ENCODE measurements around the gene CASTOR1.
A peak's percentile ranks its signal among the peaks of the same experiment; 100 is the strongest.

Gene CASTOR1

DNA sequence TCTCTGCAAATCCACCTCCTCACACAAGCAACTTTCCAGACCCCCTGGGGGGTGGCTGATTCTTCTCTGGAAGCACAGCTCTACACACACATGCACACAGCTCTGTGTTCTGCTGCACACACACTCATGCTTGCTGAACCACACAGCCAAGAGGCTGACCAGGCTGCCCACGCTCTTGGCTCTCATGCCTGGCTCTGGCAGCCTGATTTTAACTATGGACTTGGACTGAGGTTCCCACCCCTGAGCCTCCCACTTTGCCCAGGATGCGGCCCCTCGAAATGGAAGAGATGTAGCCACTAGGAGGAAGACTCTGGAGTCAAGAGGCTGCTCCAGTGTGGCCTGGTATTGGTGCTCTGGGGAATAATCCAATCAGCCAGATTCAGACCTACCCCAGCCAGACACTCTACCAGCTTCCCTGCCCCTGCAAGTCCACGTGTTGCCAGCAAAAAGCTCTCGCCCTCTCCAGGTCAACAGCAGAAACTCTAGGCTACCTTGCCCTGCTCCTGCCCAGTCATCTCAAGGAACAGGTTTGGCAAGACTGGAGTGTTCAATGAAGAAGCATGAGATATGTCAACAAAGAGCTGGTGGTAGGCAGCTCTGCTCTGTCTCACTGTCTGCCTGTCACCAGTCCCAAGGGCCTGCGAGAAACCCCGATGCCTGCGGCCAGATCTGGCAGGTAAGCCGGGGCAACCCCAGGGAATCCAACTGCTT, 8.8 kb upstream of the CASTOR1 start:
- DNase-seq = no peak

DNA sequence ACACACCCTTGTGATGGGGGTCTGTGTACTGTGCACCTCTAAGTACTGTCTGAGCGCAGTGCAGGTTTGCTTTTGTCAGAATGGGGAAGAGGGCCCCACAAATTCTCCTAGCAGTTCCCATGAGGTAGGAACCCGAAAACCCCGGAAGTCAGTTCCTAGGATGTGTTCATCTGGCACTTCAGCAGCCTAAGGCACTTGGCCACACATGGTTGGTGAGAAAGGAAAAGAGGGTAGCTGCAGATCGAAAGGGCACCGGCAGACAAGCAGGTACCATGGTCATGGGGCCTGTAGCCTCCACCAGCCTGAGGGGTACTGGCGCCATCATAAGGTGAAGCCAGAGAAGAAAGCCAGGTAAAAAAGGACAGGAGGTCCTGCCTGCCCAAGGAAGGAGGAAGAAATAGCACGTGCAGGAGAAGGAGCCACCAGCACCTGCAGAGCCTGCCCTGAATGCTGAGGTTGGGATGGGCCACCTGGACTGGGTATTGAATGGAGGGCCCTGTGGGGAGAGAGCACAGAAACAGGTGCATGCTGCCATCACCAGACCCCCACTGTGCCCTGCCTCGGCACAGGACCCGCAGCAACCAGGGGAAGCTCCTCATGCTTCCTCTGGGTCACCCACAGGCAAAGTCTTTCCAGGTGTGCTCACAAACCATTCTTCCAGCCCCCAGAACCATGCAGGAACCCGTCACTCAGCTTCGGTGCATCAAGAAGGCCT, 8.1 kb upstream of the CASTOR1 start:
- DNase-seq = no peak

DNA sequence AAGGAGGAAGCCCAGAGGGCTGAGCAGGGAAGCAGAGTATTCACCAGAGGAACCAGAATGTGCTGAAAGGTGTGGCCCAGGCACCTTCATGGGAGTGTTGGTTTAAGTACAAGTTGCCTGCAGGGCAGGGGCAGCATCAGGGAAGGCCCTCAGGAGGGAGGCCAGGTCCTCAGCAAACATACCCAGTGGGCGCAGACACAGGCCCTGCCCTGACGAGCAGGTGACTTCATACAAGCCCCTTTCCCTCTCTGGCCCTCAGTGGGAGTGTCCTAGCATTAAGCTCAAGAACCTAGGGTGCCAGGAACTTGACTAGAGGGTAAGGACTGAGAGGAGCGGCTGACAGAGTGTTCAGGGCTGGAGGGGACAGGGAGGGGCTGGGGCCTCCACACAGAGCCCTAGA, 7.5 kb upstream of the CASTOR1 start:
- no peak for DNase-seq

DNA sequence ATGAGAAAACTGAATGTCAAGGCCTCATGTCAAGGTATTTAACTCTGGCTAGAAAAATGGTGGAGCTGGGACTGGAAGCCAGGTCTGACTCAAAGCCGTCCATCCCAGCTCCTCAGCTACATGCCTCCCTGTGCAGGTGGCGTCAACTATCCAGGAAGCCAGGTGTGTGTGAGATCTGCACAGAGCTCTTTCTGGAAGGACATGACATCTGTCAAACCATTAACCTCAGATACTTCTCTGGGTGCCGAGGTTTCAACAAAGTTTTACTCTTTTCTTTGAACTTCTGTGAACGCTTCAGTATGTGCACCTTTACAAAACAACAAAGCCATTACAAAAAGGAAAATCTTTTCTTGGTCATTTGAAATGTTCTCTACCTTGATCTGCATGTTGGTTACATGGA, 7.0 kb upstream of the CASTOR1 start:
- DNase-seq = no peak

DNA sequence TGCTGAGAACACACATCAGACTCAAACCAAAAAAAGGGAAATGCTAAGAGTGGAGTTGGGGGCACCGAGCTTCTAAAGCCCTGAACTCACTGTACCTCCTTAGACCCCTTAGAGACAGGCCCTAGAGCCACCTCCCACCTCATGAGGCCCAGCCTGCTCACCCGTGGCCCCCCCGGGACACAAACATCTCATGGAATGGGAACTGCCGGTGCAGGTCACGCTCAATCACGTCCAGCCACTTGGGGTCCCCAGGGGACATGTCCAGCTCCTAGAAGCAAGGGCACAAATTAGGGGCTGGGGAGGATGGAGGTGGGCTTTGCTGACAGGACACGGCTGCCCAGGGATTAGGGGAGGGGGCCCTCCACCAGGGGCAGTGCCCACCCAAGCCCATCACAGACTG, 6.3 kb upstream of the CASTOR1 start:
- no peak for DNase-seq

DNA sequence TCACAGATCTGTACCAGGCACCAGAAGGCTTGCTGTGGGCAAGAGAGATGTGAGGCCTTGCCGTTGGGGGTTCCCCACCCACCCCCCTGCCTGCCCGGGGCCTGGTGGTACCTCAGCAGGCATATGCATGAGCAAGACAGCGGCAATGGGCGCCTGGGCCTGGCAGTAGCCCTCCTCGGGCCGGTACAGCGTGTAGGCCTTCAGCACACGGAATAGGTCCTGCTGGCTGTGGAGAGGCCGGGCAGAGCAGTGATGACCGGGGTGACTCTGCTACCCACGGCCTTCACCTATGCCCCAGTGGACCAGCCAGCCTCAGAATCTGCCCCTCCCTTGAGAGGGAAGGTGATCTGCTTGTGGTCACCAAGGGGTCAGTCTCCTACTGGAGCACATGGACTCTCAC, 5.5 kb upstream of the CASTOR1 start:
- no peak for DNase-seq

DNA sequence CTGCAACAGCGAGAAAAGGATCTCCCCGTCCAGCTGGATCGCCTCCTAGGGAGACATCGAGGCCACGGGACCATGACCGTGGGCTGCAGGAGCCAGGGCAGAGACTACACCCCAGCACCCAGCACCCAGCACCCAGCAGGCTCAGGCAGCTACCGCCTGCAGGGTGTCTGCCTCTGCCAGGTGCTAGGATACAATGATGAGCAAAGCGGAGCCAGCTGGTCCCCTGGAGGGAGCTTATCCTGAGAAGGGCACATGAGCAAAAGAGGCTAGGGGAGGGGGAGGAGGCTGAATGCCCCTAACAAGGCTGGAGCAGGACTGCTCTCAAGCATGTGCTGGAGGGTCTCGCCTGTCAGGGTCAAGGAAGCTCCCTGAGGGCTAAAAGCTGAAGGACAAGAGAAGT, 4.8 kb upstream of the CASTOR1 start:
- DNase-seq = peak; percentile 80 to 84

DNA sequence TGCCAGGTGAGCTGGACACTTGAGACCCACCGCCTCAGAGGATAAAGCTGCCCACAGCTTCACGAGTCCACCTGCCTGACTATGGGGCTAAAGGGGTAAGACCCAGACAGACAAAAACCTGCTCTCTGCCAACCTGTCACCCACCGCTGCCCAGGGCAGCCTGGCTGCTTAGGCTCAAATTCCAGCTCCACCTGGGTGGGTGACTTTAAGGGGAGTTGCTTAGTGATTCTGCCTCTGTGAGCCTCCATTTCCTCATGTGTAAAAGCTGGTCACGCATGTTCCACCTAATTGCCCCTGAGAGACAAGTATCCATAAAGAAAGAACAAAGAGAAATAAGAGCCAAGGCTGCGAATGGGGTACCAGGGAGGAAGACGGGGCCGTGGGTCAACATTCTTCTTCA, 3.7 kb upstream of the CASTOR1 start:
- no peak for DNase-seq

DNA sequence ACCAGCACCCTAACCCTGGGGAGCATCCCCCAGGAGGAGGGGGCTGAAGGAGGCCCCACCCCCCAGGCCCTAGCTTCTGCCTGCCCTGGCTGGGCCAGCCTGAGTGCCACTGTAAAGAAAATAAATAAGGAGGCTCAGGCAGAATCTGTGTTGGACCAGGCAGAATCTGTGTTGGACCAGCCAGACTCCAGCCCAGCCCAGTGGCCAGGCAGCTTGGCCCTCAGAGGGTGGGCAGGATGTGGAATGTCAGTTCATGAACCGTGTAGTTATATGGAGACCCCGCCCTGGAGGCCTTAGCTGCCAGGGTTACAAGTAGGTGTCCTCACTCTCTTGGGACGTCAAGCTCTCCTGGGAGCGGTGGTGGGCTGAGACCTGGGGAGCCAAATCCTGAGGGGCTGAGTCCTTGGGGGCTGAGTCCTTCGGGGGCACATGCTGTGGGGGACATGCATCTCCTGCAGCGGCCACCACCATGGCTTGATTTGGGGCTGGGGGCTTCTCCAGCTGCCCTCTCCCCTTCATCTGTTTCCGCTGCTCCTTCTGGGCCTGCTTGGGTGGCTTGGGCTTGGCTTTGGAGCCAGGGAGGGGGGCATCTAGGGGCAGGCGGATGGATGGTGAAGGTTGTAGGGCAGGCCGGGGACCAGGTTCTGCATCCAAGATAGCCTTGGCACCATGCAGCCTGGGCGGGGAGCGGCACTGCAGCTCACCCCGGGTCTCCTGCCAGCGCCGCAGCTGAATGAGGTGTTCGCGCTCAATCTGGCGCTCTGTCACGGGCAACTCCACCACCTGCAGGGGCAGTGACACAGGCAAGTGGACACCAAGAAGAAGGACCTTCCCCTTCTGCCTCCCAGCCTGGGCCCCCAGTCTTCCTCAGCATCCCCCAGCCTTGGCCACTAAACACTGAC, 3.0 kb upstream of the CASTOR1 start:
- DNase-seq = no peak

DNA sequence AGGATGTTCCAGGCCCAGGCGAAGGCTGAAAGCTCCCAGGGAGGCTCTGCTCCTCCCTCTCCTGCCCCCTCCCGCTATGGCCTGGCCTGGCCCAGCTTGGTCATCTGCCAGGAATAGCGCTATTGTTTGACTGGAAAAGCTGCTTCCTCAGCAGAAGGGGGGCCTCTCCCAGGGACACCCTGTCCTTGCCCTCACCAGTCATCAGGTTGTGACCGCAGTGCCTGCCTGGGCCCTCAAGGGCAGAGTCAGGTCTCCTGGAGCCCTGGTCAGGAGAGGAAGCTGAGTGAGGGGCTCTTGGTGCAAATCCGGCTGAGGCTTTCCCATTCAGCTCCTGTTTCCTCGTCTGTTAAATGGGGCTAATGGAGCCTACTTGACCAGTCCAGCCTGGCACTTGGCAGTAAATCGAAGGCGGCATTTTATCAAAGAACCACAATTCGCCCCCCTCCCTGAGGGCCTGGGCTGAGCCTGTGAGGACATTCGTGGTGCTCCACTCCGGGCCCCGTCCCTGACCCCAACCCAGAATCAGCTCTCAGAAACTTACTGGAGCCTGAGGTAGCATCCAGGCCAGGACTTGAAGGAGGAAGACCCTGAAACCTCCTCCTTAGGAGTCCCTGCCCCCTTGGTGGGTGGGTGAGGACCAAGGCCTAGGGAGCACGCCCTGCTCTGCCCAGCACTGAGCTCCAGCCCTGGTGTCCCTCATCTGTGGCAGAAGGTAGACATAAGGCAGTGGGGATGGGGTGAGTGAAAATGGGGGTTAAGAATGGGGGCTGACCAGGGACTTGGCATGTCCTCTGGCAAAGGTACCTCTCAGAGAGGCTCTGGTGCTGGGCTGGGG, 2.0 kb upstream of the CASTOR1 start:
- peak; percentile 81 to 91 for DNase-seq

DNA sequence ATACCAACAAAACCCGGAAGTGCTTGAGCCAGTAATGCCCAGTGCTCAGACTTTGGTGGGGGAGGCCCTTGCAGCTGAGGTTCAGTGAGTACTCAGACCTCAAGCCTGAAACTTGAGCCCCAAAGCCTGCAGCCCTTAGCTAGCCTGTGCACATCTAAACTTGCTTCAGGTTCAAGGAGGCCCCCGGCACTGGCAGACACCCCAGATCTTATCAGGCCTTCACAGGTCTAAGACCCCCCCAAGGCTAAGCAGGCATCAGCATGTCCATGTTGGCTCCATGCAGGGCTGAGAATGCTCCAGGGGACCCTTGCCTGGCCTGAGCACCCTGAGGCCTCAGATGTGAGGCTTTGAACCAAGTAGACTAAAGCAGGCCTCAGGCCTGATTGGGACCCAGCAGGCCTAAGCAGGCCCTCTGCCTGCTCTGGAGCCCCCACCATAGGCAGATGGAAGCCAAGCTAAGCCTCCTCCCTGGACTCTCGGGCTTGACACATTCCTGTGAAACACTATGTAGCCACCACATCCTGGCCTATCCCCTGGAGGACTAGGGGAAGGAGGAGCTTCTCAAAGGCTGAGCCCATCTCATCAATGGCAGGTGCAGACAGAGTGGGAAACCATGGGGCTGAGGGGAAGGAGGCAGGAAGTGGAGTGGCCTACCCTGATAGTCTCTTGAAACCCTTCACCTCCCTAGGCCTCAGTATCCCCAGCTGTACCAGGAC, 1.2 kb upstream of the CASTOR1 start:
- peak; percentile 81 to 91 for DNase-seq

DNA sequence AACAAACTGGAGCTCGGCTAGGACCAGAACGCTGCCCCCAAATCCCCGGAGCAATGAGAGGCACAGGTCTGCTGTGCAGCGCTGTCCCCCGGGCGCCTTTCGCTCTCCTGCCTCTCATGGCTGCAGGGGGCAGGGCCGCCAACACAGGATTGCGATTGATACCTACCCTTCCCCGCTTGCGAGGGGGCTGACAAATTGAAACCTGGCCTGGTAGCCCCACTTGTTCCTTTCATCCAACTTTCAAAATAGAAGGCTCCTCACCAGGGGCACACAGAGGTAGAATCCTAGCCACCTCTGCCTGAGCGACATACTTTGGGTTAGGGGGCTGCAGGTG, 642 bp upstream of the CASTOR1 start:
- DNase-seq = peak in 1 of 2 experiments; percentile 83

DNA sequence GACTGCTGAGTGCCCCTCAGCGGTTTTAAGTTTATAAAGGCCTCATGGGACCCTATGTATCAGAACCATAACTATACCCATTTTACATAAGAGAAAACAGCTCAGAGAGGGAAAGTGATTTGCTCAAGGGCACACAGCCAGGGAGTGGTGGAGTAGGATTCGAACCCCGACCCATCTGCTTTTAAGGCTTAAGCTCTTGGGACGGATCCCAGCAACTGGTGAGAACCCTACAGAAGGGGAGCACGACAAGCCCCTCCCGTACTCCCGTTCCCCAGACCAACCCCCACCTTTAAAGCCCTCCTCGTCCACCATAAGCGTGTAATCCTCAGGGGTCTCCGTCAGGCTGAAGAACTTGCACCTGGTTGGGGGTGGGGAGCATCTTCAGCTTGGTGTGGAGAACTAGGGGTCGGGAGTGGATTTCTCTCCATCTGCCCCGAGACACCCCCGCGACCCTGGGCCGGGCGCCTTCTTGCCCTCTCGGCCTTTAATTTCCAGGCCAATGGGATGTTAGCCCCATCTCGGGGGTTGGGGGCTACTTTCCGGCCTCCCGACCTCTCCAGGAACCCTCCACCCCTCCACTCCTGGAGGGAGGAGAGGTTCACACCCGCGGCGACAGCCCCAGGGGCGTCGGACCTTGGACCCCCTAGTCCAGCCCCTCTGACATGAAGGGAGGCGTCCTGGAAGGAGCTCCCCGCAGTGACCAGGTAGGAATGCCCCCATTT, 725 bp downstream of the CASTOR1 start:
- no peak for DNase-seq

DNA sequence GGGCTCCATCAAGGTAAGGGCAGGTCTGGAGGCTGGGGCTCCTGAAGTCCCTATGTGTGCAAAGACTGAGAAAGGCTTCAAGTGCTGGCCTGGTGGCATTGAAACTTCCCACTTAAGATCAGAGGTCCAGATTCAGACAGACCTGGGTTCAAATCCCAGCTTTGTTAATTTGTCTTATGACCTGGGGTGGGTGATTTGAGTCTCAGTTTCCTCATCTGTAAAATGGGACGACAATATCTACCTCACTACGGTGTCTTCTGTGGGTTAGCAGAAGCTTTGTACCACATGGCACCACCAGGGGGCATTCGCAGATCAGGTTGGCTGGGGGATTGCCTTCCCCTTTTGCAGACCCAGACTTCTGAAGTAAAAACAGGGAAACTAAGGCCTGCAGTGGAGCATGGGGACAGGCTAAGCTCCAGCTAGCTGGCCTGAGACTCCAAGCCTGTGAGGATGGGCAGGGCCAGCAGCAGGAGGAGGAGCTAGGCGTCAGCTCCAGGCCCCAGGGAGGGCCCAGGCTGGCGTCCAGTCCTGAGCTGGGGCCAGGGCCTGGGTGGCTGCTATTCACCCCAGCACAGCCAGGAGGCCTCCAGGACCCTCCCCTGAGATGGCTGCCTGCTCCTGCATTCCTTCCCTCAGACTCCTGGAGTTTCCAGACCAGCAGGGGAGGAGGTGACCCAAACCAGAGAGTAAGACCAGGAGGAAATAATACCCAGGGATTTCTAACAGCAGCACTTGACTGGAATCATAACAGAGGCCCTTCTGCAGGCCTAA, 1.5 kb downstream of the CASTOR1 start:
- DNase-seq = peak; percentile 89 to 97

DNA sequence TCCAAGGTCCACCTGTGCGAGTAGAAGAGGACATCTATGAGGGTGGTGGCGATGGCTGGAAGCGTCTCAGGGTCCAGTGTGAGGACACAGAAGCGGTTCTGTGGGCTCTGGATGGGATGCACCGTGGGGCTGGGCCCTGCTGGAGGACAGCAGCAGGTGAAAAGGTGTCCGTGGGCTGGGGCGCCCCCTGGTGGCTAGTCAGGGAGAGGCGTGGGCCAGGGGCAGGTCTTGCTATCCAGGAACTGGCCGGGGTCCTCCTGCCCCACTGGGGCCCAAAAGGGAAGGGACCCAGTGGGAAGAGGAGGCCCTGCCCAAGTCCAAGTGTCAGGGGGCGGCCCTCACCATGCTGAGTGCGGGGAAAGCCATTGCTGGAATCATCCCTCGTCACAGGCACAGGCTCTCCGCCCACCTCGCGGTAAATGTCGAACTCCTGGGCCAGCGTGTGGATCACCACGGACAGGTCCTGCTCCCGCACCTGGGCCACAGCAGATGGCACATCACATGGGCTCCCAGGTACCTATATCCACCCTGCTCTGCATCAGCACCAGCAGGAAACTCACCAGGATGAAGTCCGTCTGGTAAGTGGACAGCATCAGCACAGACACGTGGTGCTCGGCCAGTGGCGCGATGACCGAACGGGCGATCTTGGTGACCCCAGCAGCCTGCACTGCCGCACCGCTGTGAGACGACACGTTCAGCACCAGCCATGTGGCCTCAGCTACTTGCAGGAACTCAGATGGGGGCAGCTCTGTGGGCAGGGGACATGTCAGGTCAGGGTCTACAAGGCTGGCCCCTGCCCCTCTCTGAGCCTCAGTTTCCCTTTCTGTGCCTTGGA, 2.3 kb downstream of the CASTOR1 start:
- peak; percentile 67 to 70 for DNase-seq

DNA sequence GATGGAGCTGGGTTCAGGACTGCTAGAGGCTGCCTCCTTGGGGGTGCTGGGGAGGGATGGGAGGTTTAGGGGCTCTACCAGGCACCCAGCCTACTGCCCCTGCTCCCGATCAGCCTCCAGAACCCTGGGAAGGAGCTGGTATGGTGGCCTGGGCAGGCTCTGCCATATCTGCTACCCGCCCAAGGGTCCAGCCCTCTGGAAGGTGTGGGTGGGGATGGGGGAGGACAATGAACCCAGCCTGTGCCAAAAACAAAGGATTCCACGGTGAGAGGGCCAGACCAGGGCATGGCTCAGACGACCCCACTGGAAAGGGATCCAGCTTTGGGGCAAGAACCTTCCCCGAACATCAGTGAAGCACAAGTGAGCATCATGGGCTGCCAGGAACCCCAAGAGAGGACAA, 3.0 kb downstream of the CASTOR1 start:
- DNase-seq = no peak

DNA sequence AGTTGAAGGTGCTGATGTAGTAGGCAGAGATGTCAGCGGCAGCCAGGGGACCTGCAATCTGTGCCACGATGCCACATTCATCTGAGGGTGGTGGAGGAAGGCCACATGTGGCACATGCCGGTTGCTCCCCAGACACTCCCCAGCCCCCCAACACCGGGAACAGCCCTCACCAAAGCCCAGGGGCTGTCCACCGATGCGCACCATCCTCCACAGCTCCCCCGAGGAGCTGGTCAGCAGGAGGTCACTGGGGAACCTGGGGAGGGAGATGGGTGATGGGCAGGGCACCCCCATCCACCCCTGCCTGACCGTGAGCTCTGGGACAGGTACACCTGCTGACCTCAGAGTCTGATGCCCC, 3.5 kb downstream of the CASTOR1 start:
- DNase-seq = no peak

DNA sequence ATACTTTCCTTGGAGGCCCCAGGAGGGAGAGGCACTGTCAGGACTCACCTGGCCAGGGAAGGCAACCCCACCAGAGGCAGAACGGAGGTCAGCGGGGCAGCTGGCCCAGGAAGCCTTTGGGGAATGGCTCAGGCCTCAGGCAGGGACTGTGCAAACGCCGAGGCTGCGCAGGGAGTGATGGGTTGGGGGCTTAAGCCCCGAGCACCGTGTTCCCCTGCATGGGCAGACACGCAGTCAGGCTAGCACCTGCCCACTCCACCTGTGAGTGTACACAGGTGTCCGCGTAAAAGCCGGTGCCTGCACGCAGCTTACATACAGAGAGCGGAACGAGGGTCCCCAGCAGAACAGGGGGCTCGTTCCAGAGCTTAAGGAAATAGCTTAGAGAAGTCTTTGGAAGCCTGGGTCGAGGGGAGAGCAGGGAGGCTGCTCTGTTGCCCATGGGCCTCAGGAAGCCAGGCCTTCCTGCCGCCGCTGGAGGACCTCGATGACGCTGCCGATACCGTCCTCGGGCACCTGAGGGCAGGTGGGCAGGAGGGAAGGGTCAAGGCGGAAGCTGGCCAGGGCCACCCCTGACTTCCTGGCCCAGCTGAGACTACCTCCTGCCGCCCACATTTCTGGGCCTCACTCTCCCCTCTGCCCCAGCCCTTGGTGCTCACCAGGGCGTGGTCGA, 4.0 kb downstream of the CASTOR1 start:
- DNase-seq = no peak

DNA sequence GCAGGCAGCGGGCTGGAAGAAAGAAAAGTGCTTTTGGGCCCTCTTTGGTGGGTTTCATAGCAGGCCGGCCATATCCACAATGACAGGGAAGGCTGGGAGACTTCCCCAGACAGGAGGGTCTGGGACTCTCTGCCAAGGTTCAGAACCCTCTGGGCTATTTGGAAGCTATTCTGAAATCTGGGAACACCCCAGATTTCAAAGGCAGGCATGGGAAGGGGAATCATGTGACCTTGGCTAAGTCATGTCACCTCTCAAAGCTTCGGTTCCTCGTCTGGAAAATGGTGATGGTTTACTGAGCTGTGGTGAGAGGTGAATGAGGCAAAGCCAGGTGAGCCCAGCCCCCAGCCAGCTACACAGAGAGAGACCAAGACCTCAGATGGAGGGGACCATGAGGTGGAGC, 4.6 kb downstream of the CASTOR1 start:
- no peak for DNase-seq
